ENCODE measurements around the gene CDK18. TPM values are rescaled to one million over a fixed set of nuclear protein-coding genes. Genes with fewer than 3 reads are reported as not detected.

CDK18 gene
- total and polyA plus RNA-seq, 8 donors = 3.7 to 174 (median 41.3) TPM

GRCh38 chr1:205512059-205513045 is 7.9 kb downstream of the CDK18 start:
- intact Hi-C loops (cut with DNase I; ENCODE audit: low total_unique reads) = no loop called here
- TF ChIP-seq POLR2AphosphoS5 (IDR thresholded peaks at IDR 0.05) (no peak), POLR2A (IDR thresholded peaks at IDR 0.05) (no peak), EP300 (IDR thresholded peaks at IDR 0.05) (no peak)
- TF ChIP-seq, protein P1, sequence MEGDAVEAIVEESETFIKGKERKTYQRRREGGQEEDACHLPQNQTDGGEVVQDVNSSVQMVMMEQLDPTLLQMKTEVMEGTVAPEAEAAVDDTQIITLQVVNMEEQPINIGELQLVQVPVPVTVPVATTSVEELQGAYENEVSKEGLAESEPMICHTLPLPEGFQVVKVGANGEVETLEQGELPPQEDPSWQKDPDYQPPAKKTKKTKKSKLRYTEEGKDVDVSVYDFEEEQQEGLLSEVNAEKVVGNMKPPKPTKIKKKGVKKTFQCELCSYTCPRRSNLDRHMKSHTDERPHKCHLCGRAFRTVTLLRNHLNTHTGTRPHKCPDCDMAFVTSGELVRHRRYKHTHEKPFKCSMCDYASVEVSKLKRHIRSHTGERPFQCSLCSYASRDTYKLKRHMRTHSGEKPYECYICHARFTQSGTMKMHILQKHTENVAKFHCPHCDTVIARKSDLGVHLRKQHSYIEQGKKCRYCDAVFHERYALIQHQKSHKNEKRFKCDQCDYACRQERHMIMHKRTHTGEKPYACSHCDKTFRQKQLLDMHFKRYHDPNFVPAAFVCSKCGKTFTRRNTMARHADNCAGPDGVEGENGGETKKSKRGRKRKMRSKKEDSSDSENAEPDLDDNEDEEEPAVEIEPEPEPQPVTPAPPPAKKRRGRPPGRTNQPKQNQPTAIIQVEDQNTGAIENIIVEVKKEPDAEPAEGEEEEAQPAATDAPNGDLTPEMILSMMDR (IDR thresholded peaks at IDR 0.05) = no peak
- Histone ChIP-seq H3K9me3 (no peaks in the 10 kb centered on the region), H3K27me3 (no peaks in the 10 kb centered on the region), H3K4me3 (no peak overlapping the region), H3K36me3 (no peaks in the 10 kb centered on the region), H3K27ac (peak overlapping the region in 4 of 5 donors; percentile 9 to 59 (median 42)), H3K4me1 (peaks cover 0 to 53% (median 33%) of the 10 kb centered on the region in 4 donors)
- peak in 1 of 2 donors; percentile 32 for DNase-seq
- WGBS, 5 donors = 55 to 65% (median 62%) methylated on average over 13 of the region's 13 CpGs

- DNase-seq = no peak
- no peak overlapping the region for H3K27ac ChIP-seq
- intact Hi-C loops (cut with DNase I; ENCODE audit: low total_unique reads) = no loop called here
These were observed 9.3 kb downstream of the CDK18 start for GRCh38 chr1:205513774-205514173.

GRCh38 chr1:205514211-205515142 is 10.0 kb downstream of the CDK18 start:
- TF ChIP-seq POLR2A (IDR thresholded peaks at IDR 0.05) (no peak), POLR2AphosphoS5 (IDR thresholded peaks at IDR 0.05) (no peak), EP300 (IDR thresholded peaks at IDR 0.05) (no peak)
- TF ChIP-seq, protein P1 (IDR thresholded peaks at IDR 0.05) = no peak
- H3K9me3 ChIP-seq = no peaks in the 10 kb centered on the region
- no peaks in the 10 kb centered on the region for H3K27me3 ChIP-seq
- no peak overlapping the region for H3K4me3 ChIP-seq
- H3K27ac ChIP-seq = peak overlapping the region in 1 of 5 donors; percentile 15
- intact Hi-C loops (cut with DNase I; ENCODE audit: low total_unique reads) = no loop called here
- H3K36me3 ChIP-seq = no peaks in the 10 kb centered on the region
- WGBS, 5 donors = 72 to 81% (median 80%) methylated on average over 7 of the region's 7 CpGs
- DNase-seq = peak in 1 of 2 donors; percentile 2
- H3K4me1 ChIP-seq = peaks cover 11 to 74% (median 47%) of the 10 kb centered on the region in 4 donors

More at GRCh38 chr1:205513774-205514173, 9.3 kb downstream of the CDK18 start:
- no peaks in the 10 kb centered on the region for H3K36me3 ChIP-seq
- no peaks in the 10 kb centered on the region for H3K27me3 ChIP-seq
- WGBS, 5 donors = 75 to 83% (median 76%) methylated on average over 5 of the region's 5 CpGs
- H3K4me3 ChIP-seq = no peak overlapping the region
- no peaks in the 10 kb centered on the region for H3K9me3 ChIP-seq
- H3K4me1 ChIP-seq = peaks cover 4 to 67% (median 41%) of the 10 kb centered on the region in 4 donors
- no peak for TF ChIP-seq POLR2AphosphoS5 (IDR thresholded peaks at IDR 0.05)
- no peak for TF ChIP-seq EP300 (IDR thresholded peaks at IDR 0.05)
- no peak for TF ChIP-seq POLR2A (IDR thresholded peaks at IDR 0.05)
- TF ChIP-seq, protein P1 (IDR thresholded peaks at IDR 0.05) = no peak

GRCh38 chr1:205515781-205516253 is 11.3 kb downstream of the CDK18 start:
- Histone ChIP-seq H3K27ac (peak overlapping the region in 4 of 5 donors; percentile 3 to 71 (median 32)), H3K4me1 (peaks cover 12 to 72% (median 46%) of the 10 kb centered on the region in 4 donors), H3K9me3 (no peaks in the 10 kb centered on the region), H3K36me3 (no peaks in the 10 kb centered on the region), H3K4me3 (no peak overlapping the region), H3K27me3 (no peaks in the 10 kb centered on the region)
- TF ChIP-seq, protein P1 (IDR thresholded peaks at IDR 0.05) = no peak
- TF ChIP-seq POLR2AphosphoS5 (IDR thresholded peaks at IDR 0.05) (no peak), POLR2A (IDR thresholded peaks at IDR 0.05) (no peak), EP300 (IDR thresholded peaks at IDR 0.05) (no peak)
- peak in 1 of 2 donors; percentile 77 for DNase-seq
- intact Hi-C loops (cut with DNase I; ENCODE audit: low total_unique reads) = no loop called here
- WGBS, 5 donors = 66 to 72% (median 68%) methylated on average over 5 of the region's 5 CpGs

Data from stomach (tissue), 9 donors.